K562 (cell line): Measurements from ENCODE around the gene PMVK. TPM values are rescaled to one million over a fixed set of nuclear protein-coding genes. Genes with fewer than 3 reads are reported as not detected.

Source experiments
- CBFB ChIP-seq: sonication (generic); formaldehyde crosslinking; IDR thresholded peaks from 2 replicates; pipeline ENCODE4 v1.4.0; 2020; ENCODE audit warnings: mild to moderate bottlenecking, missing genetic modification reagents
- LEF1 ChIP-seq: fragments of 450-650 bp; IDR thresholded peaks from 2 replicates; pipeline ENCODE4 v1.6.1; 2016; ENCODE audit warnings: mild to moderate bottlenecking
- MGA ChIP-seq: fragments of 450-650 bp; IDR thresholded peaks from 2 replicates; pipeline ENCODE4 v1.6.1; 2016; ENCODE audit warnings: mild to moderate bottlenecking, moderate library complexity
- PHF21A ChIP-seq: fragments of 450-650 bp; IDR thresholded peaks from 2 replicates; pipeline ENCODE4 v1.6.1; 2017; ENCODE audit warnings: low read depth, borderline replicate concordance
- POLR2AphosphoS2 ChIP-seq: IDR thresholded peaks from 2 replicates; pipeline ENCODE4 v1.6.1; 2012; ENCODE audit warnings: low read length, improper control_type of control experiment
- PTRF ChIP-seq: fragments of 450-650 bp; IDR thresholded peaks from 2 replicates; pipeline ENCODE4 v1.6.1; 2016; ENCODE audit warnings: mild to moderate bottlenecking, missing genetic modification characterization, missing compliant biosample characterization
- RBFOX2 ChIP-seq: fragments of 200-400 bp; formaldehyde crosslinking; IDR thresholded peaks from 2 replicates; pipeline ENCODE4 v1.6.1; 2017; ENCODE audit warnings: low read depth, mild to moderate bottlenecking, low read length, moderate library complexity
- SNIP1 ChIP-seq: fragments of 450-650 bp; IDR thresholded peaks from 2 replicates; pipeline ENCODE4 v1.7.1; 2017; ENCODE audit warnings: low read depth, mild to moderate bottlenecking
- ZNF143 ChIP-seq: sonication (generic); formaldehyde crosslinking; IDR thresholded peaks from 2 replicates; pipeline ENCODE4 v1.9.0; 2022; ENCODE audit warnings: mild to moderate bottlenecking, missing genetic modification reagents
- ZNF175 ChIP-seq: fragments of 200-800 bp; sonication (Bioruptor generic); IDR thresholded peaks from 2 replicates; pipeline ENCODE4 v1.6.1; 2016; ENCODE audit warnings: low read depth, mild to moderate bottlenecking, missing genetic modification characterization, missing compliant biosample characterization
- polyA plus RNA-seq, 8 experiments: library from polyadenylated mRNA; depleted of rRNA in 4 of 8; stranded (reverse) in 5 of 8; unstranded in 3 of 8; fragments of >200 nt; fragmentation: Nextera tagmentation in 2 of 8; fragmentation: Illumina TruSeq in 1 of 8; extraction: Ambion mirVana in 2 of 8; extraction: Trizol in 1 of 8; gene quantifications; 2 replicates each; pipeline versions ENCODE4 v1.2.1 to v1.2.3, GENCODE V29; 2011 to 2014; ENCODE audit warnings: inconsistent platforms in 1 of 8, missing spikeins in 1 of 8
- total RNA-seq, 7 experiments: library from RNA; depleted of rRNA in 6 of 7; stranded (reverse); fragments of >200 nt in 6 of 7; fragmentation: Illumina TruSeq in 2 of 7; extraction: Trizol in 2 of 7; gene quantifications; 2 replicates each; pipeline versions ENCODE4 v1.2.1 to v1.2.3, GENCODE V29; 2011 to 2021; ENCODE audit warnings: low replicate concordance in 1 of 7
- TF ChIP-seq, protein P1 (sequence below): fragments of 250-450 bp; sonication (Bioruptor Pico); IDR thresholded peaks from 2 replicates; pipeline ENCODE4 v1.5.1; 2021; ENCODE audit warnings: mild to moderate bottlenecking
- TF ChIP-seq, protein P2 (sequence below): sonication (generic); formaldehyde crosslinking; IDR thresholded peaks from 2 replicates; pipeline ENCODE4 v1.8.1; 2023; ENCODE audit warnings: mild to moderate bottlenecking, missing genetic modification reagents
- TF ChIP-seq, protein P3 (sequence below): sonication (generic); formaldehyde crosslinking; IDR thresholded peaks from 2 replicates; pipeline ENCODE4 v1.8.0; 2022; ENCODE audit warnings: mild to moderate bottlenecking, missing genetic modification reagents

PMVK gene
- total and polyA plus RNA-seq, 9 of the 15 experiments (the other 6 are each of a cell fraction or from before 2014, with no cell fraction given) = 1.1 to 15.3 (median 6.3) TPM

GRCh38 chr1:154936555-154937084 lies at the start of gene PMVK (continued):
- TF ChIP-seq MGA (peak; percentile 100), ZNF175 (CRISPR knock-in tag) (peak; percentile 37; the same call in 1 of the 2 replicates), POLR2AphosphoS2 (no peak), LEF1 (peak; percentile 32), PHF21A (peak; percentile 100), CBFB (peak; percentile 90), SNIP1 (no peak), ZNF143 (CRISPR knock-in tag) (no peak), PTRF (tag) (no peak), RBFOX2 (peak; percentile 95)
- TF ChIP-seq, protein P1, sequence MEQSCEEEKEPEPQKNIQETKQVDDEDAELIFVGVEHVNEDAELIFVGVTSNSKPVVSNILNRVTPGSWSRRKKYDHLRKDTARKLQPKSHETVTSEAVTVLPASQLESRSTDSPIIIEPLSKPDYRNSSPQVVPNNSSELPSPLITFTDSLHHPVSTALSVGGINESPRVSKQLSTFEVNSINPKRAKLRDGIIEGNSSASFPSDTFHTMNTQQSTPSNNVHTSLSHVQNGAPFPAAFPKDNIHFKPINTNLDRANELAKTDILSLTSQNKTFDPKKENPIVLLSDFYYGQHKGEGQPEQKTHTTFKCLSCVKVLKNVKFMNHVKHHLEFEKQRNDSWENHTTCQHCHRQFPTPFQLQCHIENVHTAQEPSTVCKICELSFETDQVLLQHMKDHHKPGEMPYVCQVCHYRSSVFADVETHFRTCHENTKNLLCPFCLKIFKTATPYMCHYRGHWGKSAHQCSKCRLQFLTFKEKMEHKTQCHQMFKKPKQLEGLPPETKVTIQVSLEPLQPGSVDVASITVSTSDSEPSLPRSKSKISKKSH (CRISPR knock-in tag) = no peak
- TF ChIP-seq, protein P2, sequence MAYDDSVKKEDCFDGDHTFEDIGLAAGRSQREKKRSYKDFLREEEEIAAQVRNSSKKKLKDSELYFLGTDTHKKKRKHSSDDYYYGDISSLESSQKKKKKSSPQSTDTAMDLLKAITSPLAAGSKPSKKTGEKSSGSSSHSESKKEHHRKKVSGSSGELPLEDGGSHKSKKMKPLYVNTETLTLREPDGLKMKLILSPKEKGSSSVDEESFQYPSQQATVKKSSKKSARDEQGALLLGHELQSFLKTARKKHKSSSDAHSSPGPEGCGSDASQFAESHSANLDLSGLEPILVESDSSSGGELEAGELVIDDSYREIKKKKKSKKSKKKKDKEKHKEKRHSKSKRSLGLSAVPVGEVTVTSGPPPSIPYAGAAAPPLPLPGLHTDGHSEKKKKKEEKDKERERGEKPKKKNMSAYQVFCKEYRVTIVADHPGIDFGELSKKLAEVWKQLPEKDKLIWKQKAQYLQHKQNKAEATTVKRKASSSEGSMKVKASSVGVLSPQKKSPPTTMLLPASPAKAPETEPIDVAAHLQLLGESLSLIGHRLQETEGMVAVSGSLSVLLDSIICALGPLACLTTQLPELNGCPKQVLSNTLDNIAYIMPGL (CRISPR knock-in tag) = peak; percentile 62; the same call in 1 of the 2 replicates
- TF ChIP-seq, protein P3, sequence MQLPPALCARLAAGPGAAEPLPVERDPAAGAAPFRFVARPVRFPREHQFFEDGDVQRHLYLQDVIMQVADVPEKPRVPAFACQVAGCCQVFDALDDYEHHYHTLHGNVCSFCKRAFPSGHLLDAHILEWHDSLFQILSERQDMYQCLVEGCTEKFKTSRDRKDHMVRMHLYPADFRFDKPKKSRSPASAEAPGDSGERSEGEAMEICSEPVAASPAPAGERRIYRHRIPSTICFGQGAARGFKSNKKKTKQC = peak; percentile 98
